GM23338 (cell line): Measurements from ENCODE around the gene MEGF11.

ENCODE experiments used
- CREB1 ChIP-seq: fragments of 250-450 bp; sonication (Bioruptor Pico); IDR thresholded peaks from 2 replicates; pipeline ENCODE4 v1.5.0; 2020; ENCODE audit warnings: low read depth, mild to moderate bottlenecking, moderate library complexity
- EZH2 ChIP-seq: fragments of 200-600 bp; sonication (generic); IDR thresholded peaks from one replicate; pipeline ENCODE4 v1.8.0; 2017; ENCODE audit warnings: antibody characterized with exemption, mild to moderate bottlenecking, low read depth; ENCODE audit not compliant: unreplicated experiment
- EZH2phosphoT487 ChIP-seq: fragments of 200-600 bp; sonication (generic); IDR thresholded peaks from one replicate; pipeline ENCODE4 v1.8.1; 2018; ENCODE audit warnings: antibody characterized with exemption; ENCODE audit not compliant: unreplicated experiment
- JUNB ChIP-seq: IDR thresholded peaks from one replicate; pipeline ENCODE4 v1.6.1; 2016; ENCODE audit warnings: antibody characterized with exemption; ENCODE audit not compliant: unreplicated experiment
- NANOG ChIP-seq: IDR thresholded peaks from 2 replicates; pipeline ENCODE4 v1.6.1; 2016; ENCODE audit warnings: antibody characterized with exemption, borderline replicate concordance
- POLR2AphosphoS5 ChIP-seq: IDR thresholded peaks from 2 replicates; pipeline ENCODE4 v1.6.1; 2016; ENCODE audit warnings: antibody characterized with exemption, low read depth
- STAT1 ChIP-seq: IDR thresholded peaks from one replicate; pipeline ENCODE4 v1.6.1; 2016; ENCODE audit warnings: antibody characterized with exemption; ENCODE audit not compliant: unreplicated experiment
- ZNF331 ChIP-seq: fragments of 250-450 bp; sonication (Bioruptor Pico); IDR thresholded peaks from 2 replicates; pipeline ENCODE4 v1.5.0; 2020; ENCODE audit warnings: low read depth, mild to moderate bottlenecking, moderate library complexity
- ZNF462 ChIP-seq: fragments of 250-450 bp; sonication (Bioruptor Pico); IDR thresholded peaks from 2 replicates; pipeline ENCODE4 v1.5.0; 2020; ENCODE audit warnings: mild to moderate bottlenecking, moderate library complexity
- TF ChIP-seq, protein P1 (sequence below), 2 experiments: fragments of 200-600 bp in 1 of 2; sonication (generic) in 1 of 2; conservative IDR thresholded peaks; 2 replicates each; pipeline versions ENCODE4 v1.5.1 to v1.6.1; 2016 to 2017; ENCODE audit warnings: antibody characterized with exemption in 2 of 2, low read depth in 2 of 2, mild to moderate bottlenecking in 2 of 2, moderate library complexity in 1 of 2
- TF ChIP-seq, protein P2 (sequence below): IDR thresholded peaks from one replicate; pipeline ENCODE4 v1.6.1; 2018; ENCODE audit warnings: antibody characterized with exemption; ENCODE audit not compliant: unreplicated experiment
- TF ChIP-seq, protein P3 (sequence below): IDR thresholded peaks from 2 replicates; pipeline ENCODE4 v1.6.1; 2016; ENCODE audit warnings: antibody characterized with exemption

GRCh38 chr15:65968511-65968910, 285.0 kb downstream of the MEGF11 start:
- TF ChIP-seq, protein P1, sequence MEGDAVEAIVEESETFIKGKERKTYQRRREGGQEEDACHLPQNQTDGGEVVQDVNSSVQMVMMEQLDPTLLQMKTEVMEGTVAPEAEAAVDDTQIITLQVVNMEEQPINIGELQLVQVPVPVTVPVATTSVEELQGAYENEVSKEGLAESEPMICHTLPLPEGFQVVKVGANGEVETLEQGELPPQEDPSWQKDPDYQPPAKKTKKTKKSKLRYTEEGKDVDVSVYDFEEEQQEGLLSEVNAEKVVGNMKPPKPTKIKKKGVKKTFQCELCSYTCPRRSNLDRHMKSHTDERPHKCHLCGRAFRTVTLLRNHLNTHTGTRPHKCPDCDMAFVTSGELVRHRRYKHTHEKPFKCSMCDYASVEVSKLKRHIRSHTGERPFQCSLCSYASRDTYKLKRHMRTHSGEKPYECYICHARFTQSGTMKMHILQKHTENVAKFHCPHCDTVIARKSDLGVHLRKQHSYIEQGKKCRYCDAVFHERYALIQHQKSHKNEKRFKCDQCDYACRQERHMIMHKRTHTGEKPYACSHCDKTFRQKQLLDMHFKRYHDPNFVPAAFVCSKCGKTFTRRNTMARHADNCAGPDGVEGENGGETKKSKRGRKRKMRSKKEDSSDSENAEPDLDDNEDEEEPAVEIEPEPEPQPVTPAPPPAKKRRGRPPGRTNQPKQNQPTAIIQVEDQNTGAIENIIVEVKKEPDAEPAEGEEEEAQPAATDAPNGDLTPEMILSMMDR (conservative IDR thresholded peaks at IDR 0.05; ENCODE audit: low read depth in 2 of 2), result no peak
- no peak for TF ChIP-seq POLR2AphosphoS5
- no peak for TF ChIP-seq EZH2
- TF ChIP-seq EZH2phosphoT487, result no peak
- no peak for TF ChIP-seq NANOG
- TF ChIP-seq, protein P2, sequence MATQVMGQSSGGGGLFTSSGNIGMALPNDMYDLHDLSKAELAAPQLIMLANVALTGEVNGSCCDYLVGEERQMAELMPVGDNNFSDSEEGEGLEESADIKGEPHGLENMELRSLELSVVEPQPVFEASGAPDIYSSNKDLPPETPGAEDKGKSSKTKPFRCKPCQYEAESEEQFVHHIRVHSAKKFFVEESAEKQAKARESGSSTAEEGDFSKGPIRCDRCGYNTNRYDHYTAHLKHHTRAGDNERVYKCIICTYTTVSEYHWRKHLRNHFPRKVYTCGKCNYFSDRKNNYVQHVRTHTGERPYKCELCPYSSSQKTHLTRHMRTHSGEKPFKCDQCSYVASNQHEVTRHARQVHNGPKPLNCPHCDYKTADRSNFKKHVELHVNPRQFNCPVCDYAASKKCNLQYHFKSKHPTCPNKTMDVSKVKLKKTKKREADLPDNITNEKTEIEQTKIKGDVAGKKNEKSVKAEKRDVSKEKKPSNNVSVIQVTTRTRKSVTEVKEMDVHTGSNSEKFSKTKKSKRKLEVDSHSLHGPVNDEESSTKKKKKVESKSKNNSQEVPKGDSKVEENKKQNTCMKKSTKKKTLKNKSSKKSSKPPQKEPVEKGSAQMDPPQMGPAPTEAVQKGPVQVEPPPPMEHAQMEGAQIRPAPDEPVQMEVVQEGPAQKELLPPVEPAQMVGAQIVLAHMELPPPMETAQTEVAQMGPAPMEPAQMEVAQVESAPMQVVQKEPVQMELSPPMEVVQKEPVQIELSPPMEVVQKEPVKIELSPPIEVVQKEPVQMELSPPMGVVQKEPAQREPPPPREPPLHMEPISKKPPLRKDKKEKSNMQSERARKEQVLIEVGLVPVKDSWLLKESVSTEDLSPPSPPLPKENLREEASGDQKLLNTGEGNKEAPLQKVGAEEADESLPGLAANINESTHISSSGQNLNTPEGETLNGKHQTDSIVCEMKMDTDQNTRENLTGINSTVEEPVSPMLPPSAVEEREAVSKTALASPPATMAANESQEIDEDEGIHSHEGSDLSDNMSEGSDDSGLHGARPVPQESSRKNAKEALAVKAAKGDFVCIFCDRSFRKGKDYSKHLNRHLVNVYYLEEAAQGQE, result no peak
- TF ChIP-seq JUNB, result no peak
- TF ChIP-seq CREB1 (CRISPR knock-in tag), result no peak
- TF ChIP-seq ZNF331 (CRISPR knock-in tag), result no peak
- TF ChIP-seq STAT1, result no peak
- no peak for TF ChIP-seq ZNF462 (CRISPR knock-in tag)
- TF ChIP-seq, protein P3, sequence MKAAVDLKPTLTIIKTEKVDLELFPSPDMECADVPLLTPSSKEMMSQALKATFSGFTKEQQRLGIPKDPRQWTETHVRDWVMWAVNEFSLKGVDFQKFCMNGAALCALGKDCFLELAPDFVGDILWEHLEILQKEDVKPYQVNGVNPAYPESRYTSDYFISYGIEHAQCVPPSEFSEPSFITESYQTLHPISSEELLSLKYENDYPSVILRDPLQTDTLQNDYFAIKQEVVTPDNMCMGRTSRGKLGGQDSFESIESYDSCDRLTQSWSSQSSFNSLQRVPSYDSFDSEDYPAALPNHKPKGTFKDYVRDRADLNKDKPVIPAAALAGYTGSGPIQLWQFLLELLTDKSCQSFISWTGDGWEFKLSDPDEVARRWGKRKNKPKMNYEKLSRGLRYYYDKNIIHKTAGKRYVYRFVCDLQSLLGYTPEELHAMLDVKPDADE, result no peak
